ENCODE measurements around the gene SMARCA4.
"Not testable (repeated sequence)": the region's sequence is repeated elsewhere in the genome, so short reads cannot be mapped to it uniquely, and the experiment has no call there.

Gene SMARCA4

GRCh38 chr19:10976131-10976892, 15.5 kb downstream of the SMARCA4 start:
- DNase-seq (ENCODE audit: low read depth in 2 of 2): no peak

GRCh38 chr19:10977742-10978092, 16.9 kb downstream of the SMARCA4 start:
- no peak for DNase-seq (ENCODE audit: low read depth in 2 of 2)

- no peak for DNase-seq (ENCODE audit: low read depth in 2 of 2)
Observed at GRCh38 chr19:10979951-10980381, 19.1 kb downstream of the SMARCA4 start.

GRCh38 chr19:10981252-10981895, 20.5 kb downstream of the SMARCA4 start:
- DNase-seq (ENCODE audit: low read depth in 2 of 2): no peak

- no peak for DNase-seq (ENCODE audit: low read depth in 2 of 2)
Observed at GRCh38 chr19:10983026-10983425, 22.2 kb downstream of the SMARCA4 start.

- DNase-seq (ENCODE audit: low read depth in 2 of 2): no peak
Observed at GRCh38 chr19:10984166-10984735, 23.4 kb downstream of the SMARCA4 start.

GRCh38 chr19:10985502-10985901, 24.7 kb downstream of the SMARCA4 start:
- DNase-seq (ENCODE audit: low read depth in 2 of 2): no peak

- DNase-seq (ENCODE audit: low read depth in 2 of 2): no peak
Observed at GRCh38 chr19:10986301-10987127, 25.7 kb downstream of the SMARCA4 start.

- no peak for DNase-seq (ENCODE audit: low read depth in 2 of 2)
Observed at GRCh38 chr19:10987571-10988297, 26.9 kb downstream of the SMARCA4 start.

- DNase-seq (ENCODE audit: low read depth in 2 of 2): no peak
Observed at GRCh38 chr19:10988380-10988779, 27.6 kb downstream of the SMARCA4 start.

- DNase-seq (ENCODE audit: low read depth in 2 of 2): no peak
Observed at GRCh38 chr19:10988921-10989320, 28.1 kb downstream of the SMARCA4 start.

GRCh38 chr19:10991076-10991475, 30.2 kb downstream of the SMARCA4 start:
- DNase-seq (ENCODE audit: low read depth in 2 of 2): no peak

GRCh38 chr19:10991521-10992081, 30.8 kb downstream of the SMARCA4 start:
- DNase-seq (ENCODE audit: low read depth in 2 of 2): no peak

GRCh38 chr19:10992174-10992573, 31.3 kb downstream of the SMARCA4 start:
- DNase-seq (ENCODE audit: low read depth in 2 of 2): not testable (repeated sequence)

- no peak for DNase-seq (ENCODE audit: low read depth in 2 of 2)
Observed at GRCh38 chr19:10995926-10996600, 35.2 kb downstream of the SMARCA4 start.

- DNase-seq (ENCODE audit: low read depth in 2 of 2): no peak
Observed at GRCh38 chr19:10998045-10998533, 37.3 kb downstream of the SMARCA4 start.

- DNase-seq (ENCODE audit: low read depth in 2 of 2): no peak
Observed at GRCh38 chr19:10998666-10999065, 37.8 kb downstream of the SMARCA4 start.

- no peak for DNase-seq (ENCODE audit: low read depth in 2 of 2)
Observed at GRCh38 chr19:11005521-11005920, 44.7 kb downstream of the SMARCA4 start.

GRCh38 chr19:11007385-11007784, 46.6 kb downstream of the SMARCA4 start:
- no peak for DNase-seq (ENCODE audit: low read depth in 2 of 2)

GRCh38 chr19:11007962-11008532, 47.2 kb downstream of the SMARCA4 start:
- no peak for DNase-seq (ENCODE audit: low read depth in 2 of 2)
